ENCODE measurements around the gene KRTAP1-5.

Gene KRTAP1-5

GRCh38 chr17:41029633-41030245 is 2.7 kb upstream of the KRTAP1-5 start, which contains the start of gene KRTAP1-4:
Gene KRTAP1-4 (minus strand): TSS chr17:41030195. CDS start chr17:41030078, 117 bp downstream.
- Histone ChIP-seq H3K4me1 (ENCODE audit: insufficient read depth, low read length) (no peaks in the 10 kb centered on the region), H3K9me3 (ENCODE audit: control insufficient read depth, insufficient read depth, low read length) (no peaks in the 10 kb centered on the region), H3K36me3 (ENCODE audit: insufficient read depth, low read length) (no peaks in the 10 kb centered on the region), H3K9ac (ENCODE audit: low read depth, low read length) (no peak within 1 kb of the TSS)

- Histone ChIP-seq H3K9me3 (ENCODE audit: control insufficient read depth, insufficient read depth, low read length) (no peaks in the 10 kb centered on the region), H3K4me1 (ENCODE audit: insufficient read depth, low read length) (no peaks in the 10 kb centered on the region), H3K9ac (ENCODE audit: low read depth, low read length) (no peak overlapping the region), H3K36me3 (ENCODE audit: insufficient read depth, low read length) (no peaks in the 10 kb centered on the region)
Observed at GRCh38 chr17:41024697-41025096, 2.3 kb downstream of the KRTAP1-5 start.

GRCh38 chr17:41020336-41020735 is 6.7 kb downstream of the KRTAP1-5 start:
- no peaks in the 10 kb centered on the region for H3K36me3 ChIP-seq (ENCODE audit: insufficient read depth, low read length)
- H3K9me3 ChIP-seq (ENCODE audit: control insufficient read depth, insufficient read depth, low read length), result no peaks in the 10 kb centered on the region
- no peak overlapping the region for H3K9ac ChIP-seq (ENCODE audit: low read depth, low read length)
- no peaks in the 10 kb centered on the region for H3K4me1 ChIP-seq (ENCODE audit: insufficient read depth, low read length)

- Histone ChIP-seq H3K9me3 (ENCODE audit: control insufficient read depth, insufficient read depth, low read length) (no peaks in the 10 kb centered on the region), H3K9ac (ENCODE audit: low read depth, low read length) (no peak overlapping the region), H3K4me1 (ENCODE audit: insufficient read depth, low read length) (no peaks in the 10 kb centered on the region), H3K36me3 (ENCODE audit: insufficient read depth, low read length) (no peaks in the 10 kb centered on the region)
Observed at GRCh38 chr17:41019415-41019814, 7.6 kb downstream of the KRTAP1-5 start.

- no peaks in the 10 kb centered on the region for H3K36me3 ChIP-seq (ENCODE audit: insufficient read depth, low read length)
- no peaks in the 10 kb centered on the region for H3K4me1 ChIP-seq (ENCODE audit: insufficient read depth, low read length)
- no peaks in the 10 kb centered on the region for H3K9me3 ChIP-seq (ENCODE audit: control insufficient read depth, insufficient read depth, low read length)
- H3K9ac ChIP-seq (ENCODE audit: low read depth, low read length), result no peak overlapping the region
Observed at GRCh38 chr17:41018541-41018940, 8.5 kb downstream of the KRTAP1-5 start.

GRCh38 chr17:41016578-41017215 is 10.3 kb downstream of the KRTAP1-5 start:
- H3K36me3 ChIP-seq (ENCODE audit: insufficient read depth, low read length), result no peaks in the 10 kb centered on the region
- no peaks in the 10 kb centered on the region for H3K4me1 ChIP-seq (ENCODE audit: insufficient read depth, low read length)
- H3K9me3 ChIP-seq (ENCODE audit: control insufficient read depth, insufficient read depth, low read length), result no peaks in the 10 kb centered on the region
- no peak overlapping the region for H3K9ac ChIP-seq (ENCODE audit: low read depth, low read length)

- Histone ChIP-seq H3K4me1 (ENCODE audit: insufficient read depth, low read length) (no peaks in the 10 kb centered on the region), H3K9ac (ENCODE audit: low read depth, low read length) (no peak overlapping the region), H3K36me3 (ENCODE audit: insufficient read depth, low read length) (no peaks in the 10 kb centered on the region), H3K9me3 (ENCODE audit: control insufficient read depth, insufficient read depth, low read length) (no peaks in the 10 kb centered on the region)
Observed at GRCh38 chr17:41015454-41015853, 11.6 kb downstream of the KRTAP1-5 start.

GRCh38 chr17:41013606-41014005 is 13.4 kb downstream of the KRTAP1-5 start:
- Histone ChIP-seq H3K9me3 (ENCODE audit: control insufficient read depth, insufficient read depth, low read length) (no peaks in the 10 kb centered on the region), H3K36me3 (ENCODE audit: insufficient read depth, low read length) (no peaks in the 10 kb centered on the region), H3K4me1 (ENCODE audit: insufficient read depth, low read length) (peaks cover 14% of the 10 kb centered on the region), H3K9ac (ENCODE audit: low read depth, low read length) (no peak overlapping the region)

GRCh38 chr17:41013181-41013580 is 13.8 kb downstream of the KRTAP1-5 start:
- Histone ChIP-seq H3K9ac (ENCODE audit: low read depth, low read length) (no peak overlapping the region), H3K4me1 (ENCODE audit: insufficient read depth, low read length) (peaks cover 14% of the 10 kb centered on the region), H3K36me3 (ENCODE audit: insufficient read depth, low read length) (no peaks in the 10 kb centered on the region), H3K9me3 (ENCODE audit: control insufficient read depth, insufficient read depth, low read length) (no peaks in the 10 kb centered on the region)

- H3K9me3 ChIP-seq (ENCODE audit: control insufficient read depth, insufficient read depth, low read length), result no peaks in the 10 kb centered on the region
- no peak overlapping the region for H3K9ac ChIP-seq (ENCODE audit: low read depth, low read length)
- H3K4me1 ChIP-seq (ENCODE audit: insufficient read depth, low read length), result peaks cover 14% of the 10 kb centered on the region
- H3K36me3 ChIP-seq (ENCODE audit: insufficient read depth, low read length), result no peaks in the 10 kb centered on the region
Observed at GRCh38 chr17:41012326-41013120, 14.5 kb downstream of the KRTAP1-5 start.

GRCh38 chr17:41010441-41010840 is 16.6 kb downstream of the KRTAP1-5 start:
- no peaks in the 10 kb centered on the region for H3K36me3 ChIP-seq (ENCODE audit: insufficient read depth, low read length)
- no peaks in the 10 kb centered on the region for H3K9me3 ChIP-seq (ENCODE audit: control insufficient read depth, insufficient read depth, low read length)
- H3K9ac ChIP-seq (ENCODE audit: low read depth, low read length), result no peak overlapping the region
- peaks cover 14% of the 10 kb centered on the region for H3K4me1 ChIP-seq (ENCODE audit: insufficient read depth, low read length)

GRCh38 chr17:41009936-41010335 is 17.1 kb downstream of the KRTAP1-5 start:
- no peaks in the 10 kb centered on the region for H3K36me3 ChIP-seq (ENCODE audit: insufficient read depth, low read length)
- peaks cover 14% of the 10 kb centered on the region for H3K4me1 ChIP-seq (ENCODE audit: insufficient read depth, low read length)
- H3K9me3 ChIP-seq (ENCODE audit: control insufficient read depth, insufficient read depth, low read length), result no peaks in the 10 kb centered on the region
- no peak overlapping the region for H3K9ac ChIP-seq (ENCODE audit: low read depth, low read length)

GRCh38 chr17:41009301-41009760 is 17.7 kb downstream of the KRTAP1-5 start:
- Histone ChIP-seq H3K4me1 (ENCODE audit: insufficient read depth, low read length) (peaks cover 14% of the 10 kb centered on the region), H3K9me3 (ENCODE audit: control insufficient read depth, insufficient read depth, low read length) (no peaks in the 10 kb centered on the region), H3K9ac (ENCODE audit: low read depth, low read length) (no peak overlapping the region), H3K36me3 (ENCODE audit: insufficient read depth, low read length) (no peaks in the 10 kb centered on the region; the same call in 1 of the 2 replicates)

- H3K9ac ChIP-seq (ENCODE audit: low read depth, low read length), result no peak within 1 kb of the TSS
- no peaks in the 10 kb centered on the region for H3K9me3 ChIP-seq (ENCODE audit: control insufficient read depth, insufficient read depth, low read length)
- no peaks in the 10 kb centered on the region; the same call in 1 of the 2 replicates for H3K36me3 ChIP-seq (ENCODE audit: insufficient read depth, low read length)
- H3K4me1 ChIP-seq (ENCODE audit: insufficient read depth, low read length), result peaks cover 14% of the 10 kb centered on the region
Observed at GRCh38 chr17:41008811-41009210, 18.2 kb downstream of the KRTAP1-5 start, which contains the start of gene KRTAP3-1. Gene KRTAP3-1 (minus strand): TSS chr17:41009128. CDS start chr17:41009074, 54 bp downstream.
